Glomerular visceral epithelial cell (primary cell): ENCODE data around the gene RIN2.

Experiments used
- DNase-seq: peaks from one replicate; pipeline ENCODE4 v3.0.0-alpha.2; 2016; ENCODE audit errors: extremely low spot score

Gene RIN2

GRCh38 chr20:19758133-19758500 lies at the start of gene RIN2:
TSS of gene RIN2 (plus strand) at chr20:19758258. CDS start at chr20:19889602, 131,344 bp downstream.
- DNase-seq, result no peak

- DNase-seq, result no peak
Measured at GRCh38 chr20:19709635-19710335, 48.3 kb upstream of the RIN2 start.

GRCh38 chr20:19710336-19711120 lies 47.5 kb upstream of the RIN2 start:
- no peak for DNase-seq

- no peak for DNase-seq
Measured at GRCh38 chr20:19711126-19711525, 46.9 kb upstream of the RIN2 start.

- DNase-seq, result no peak
Measured at GRCh38 chr20:19712721-19713260, 45.3 kb upstream of the RIN2 start.

GRCh38 chr20:19713822-19714578 lies 44.1 kb upstream of the RIN2 start:
- no peak for DNase-seq

GRCh38 chr20:19714579-19714840 lies 43.5 kb upstream of the RIN2 start:
- no peak for DNase-seq

- DNase-seq, result no peak
Measured at GRCh38 chr20:19715986-19716385, 42.1 kb upstream of the RIN2 start.

GRCh38 chr20:19718880-19719279 lies 39.2 kb upstream of the RIN2 start:
- DNase-seq, result no peak

GRCh38 chr20:19720991-19721390 lies 37.1 kb upstream of the RIN2 start:
- no peak for DNase-seq

- DNase-seq, result no peak
Measured at GRCh38 chr20:19723051-19723450, 35.0 kb upstream of the RIN2 start.

- no peak for DNase-seq
Measured at GRCh38 chr20:19723813-19724430, 34.1 kb upstream of the RIN2 start.

- DNase-seq, result no peak
Measured at GRCh38 chr20:19725373-19725772, 32.7 kb upstream of the RIN2 start.

- DNase-seq, result no peak
Measured at GRCh38 chr20:19725814-19726525, 32.1 kb upstream of the RIN2 start.

GRCh38 chr20:19727251-19727847 lies 30.7 kb upstream of the RIN2 start:
- DNase-seq, result no peak

GRCh38 chr20:19729672-19730071 lies 28.4 kb upstream of the RIN2 start:
- no peak for DNase-seq

- no peak for DNase-seq
Measured at GRCh38 chr20:19730706-19731105, 27.4 kb upstream of the RIN2 start.

GRCh38 chr20:19734811-19735210 lies 23.2 kb upstream of the RIN2 start:
- DNase-seq, result no peak

GRCh38 chr20:19735446-19735845 lies 22.6 kb upstream of the RIN2 start:
- DNase-seq, result peak; percentile 79

GRCh38 chr20:19737025-19737424 lies 21.0 kb upstream of the RIN2 start:
- no peak for DNase-seq

- DNase-seq, result no peak
Measured at GRCh38 chr20:19738951-19739350, 19.1 kb upstream of the RIN2 start.
